ENCODE data around the gene RPL5. TPM values are rescaled to one million over a fixed set of nuclear protein-coding genes. Genes with fewer than 3 reads are reported as not detected.
A peak's percentile ranks its signal among the peaks of the same experiment; 100 is the strongest.

The RPL5 gene
- total RNA-seq, 1 experiment from 2014 or later = 1,430 TPM

DNA sequence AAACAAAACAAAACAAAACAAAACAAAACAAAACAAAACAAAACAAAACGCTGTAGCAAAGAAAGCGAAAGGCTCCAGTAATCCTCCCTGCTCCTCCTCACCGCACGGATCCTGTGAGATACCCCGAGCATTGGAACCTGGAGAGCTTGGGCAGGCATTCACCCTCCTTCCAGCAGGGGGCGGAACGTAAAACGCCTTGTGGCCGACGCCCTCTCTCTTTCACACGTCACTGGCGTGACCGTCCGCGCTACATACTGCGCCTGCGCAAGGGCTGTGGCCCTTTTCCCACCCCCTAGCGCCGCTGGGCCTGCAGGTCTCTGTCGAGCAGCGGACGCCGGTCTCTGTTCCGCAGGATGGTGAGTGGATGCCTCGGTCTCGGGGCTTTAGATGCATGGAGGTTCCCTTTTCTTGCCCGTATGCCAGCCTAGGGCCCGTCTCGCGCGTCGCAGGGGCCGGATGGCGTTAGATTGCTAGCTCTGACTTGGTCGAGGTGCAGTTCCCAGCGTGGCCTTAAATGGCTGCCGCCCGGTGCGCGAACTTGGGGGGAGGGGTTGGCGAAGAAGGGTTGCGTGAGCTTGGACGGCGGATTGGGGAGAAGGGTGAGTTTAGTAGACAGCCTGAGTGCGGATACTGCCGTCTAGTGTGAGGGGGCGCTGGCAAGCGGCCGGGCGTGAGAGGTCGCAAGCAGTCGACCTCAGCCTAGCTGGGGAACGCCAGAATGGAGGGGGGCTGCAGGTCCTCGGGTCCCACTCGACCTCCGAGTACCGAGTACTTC is at the start of gene RPL5 (continued):
- TF ChIP-seq, protein P1, sequence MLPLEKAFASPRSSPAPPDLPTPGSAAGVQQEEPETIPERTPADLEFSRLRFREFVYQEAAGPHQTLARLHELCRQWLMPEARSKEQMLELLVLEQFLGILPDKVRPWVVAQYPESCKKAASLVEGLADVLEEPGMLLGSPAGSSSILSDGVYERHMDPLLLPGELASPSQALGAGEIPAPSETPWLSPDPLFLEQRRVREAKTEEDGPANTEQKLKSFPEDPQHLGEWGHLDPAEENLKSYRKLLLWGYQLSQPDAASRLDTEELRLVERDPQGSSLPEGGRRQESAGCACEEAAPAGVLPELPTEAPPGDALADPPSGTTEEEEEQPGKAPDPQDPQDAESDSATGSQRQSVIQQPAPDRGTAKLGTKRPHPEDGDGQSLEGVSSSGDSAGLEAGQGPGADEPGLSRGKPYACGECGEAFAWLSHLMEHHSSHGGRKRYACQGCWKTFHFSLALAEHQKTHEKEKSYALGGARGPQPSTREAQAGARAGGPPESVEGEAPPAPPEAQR (CRISPR knock-in tag; IDR thresholded peaks at IDR 0.05) = no peak
- TF ChIP-seq, protein P2, sequence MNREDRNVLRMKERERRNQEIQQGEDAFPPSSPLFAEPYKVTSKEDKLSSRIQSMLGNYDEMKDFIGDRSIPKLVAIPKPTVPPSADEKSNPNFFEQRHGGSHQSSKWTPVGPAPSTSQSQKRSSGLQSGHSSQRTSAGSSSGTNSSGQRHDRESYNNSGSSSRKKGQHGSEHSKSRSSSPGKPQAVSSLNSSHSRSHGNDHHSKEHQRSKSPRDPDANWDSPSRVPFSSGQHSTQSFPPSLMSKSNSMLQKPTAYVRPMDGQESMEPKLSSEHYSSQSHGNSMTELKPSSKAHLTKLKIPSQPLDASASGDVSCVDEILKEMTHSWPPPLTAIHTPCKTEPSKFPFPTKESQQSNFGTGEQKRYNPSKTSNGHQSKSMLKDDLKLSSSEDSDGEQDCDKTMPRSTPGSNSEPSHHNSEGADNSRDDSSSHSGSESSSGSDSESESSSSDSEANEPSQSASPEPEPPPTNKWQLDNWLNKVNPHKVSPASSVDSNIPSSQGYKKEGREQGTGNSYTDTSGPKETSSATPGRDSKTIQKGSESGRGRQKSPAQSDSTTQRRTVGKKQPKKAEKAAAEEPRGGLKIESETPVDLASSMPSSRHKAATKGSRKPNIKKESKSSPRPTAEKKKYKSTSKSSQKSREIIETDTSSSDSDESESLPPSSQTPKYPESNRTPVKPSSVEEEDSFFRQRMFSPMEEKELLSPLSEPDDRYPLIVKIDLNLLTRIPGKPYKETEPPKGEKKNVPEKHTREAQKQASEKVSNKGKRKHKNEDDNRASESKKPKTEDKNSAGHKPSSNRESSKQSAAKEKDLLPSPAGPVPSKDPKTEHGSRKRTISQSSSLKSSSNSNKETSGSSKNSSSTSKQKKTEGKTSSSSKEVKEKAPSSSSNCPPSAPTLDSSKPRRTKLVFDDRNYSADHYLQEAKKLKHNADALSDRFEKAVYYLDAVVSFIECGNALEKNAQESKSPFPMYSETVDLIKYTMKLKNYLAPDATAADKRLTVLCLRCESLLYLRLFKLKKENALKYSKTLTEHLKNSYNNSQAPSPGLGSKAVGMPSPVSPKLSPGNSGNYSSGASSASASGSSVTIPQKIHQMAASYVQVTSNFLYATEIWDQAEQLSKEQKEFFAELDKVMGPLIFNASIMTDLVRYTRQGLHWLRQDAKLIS (CRISPR knock-in tag; IDR thresholded peaks at IDR 0.05; ENCODE audit: borderline replicate concordance) = peak; percentile 66; the same call in 1 of the 2 replicates
- no peak for TF ChIP-seq ZNF396 (CRISPR knock-in tag; IDR thresholded peaks at IDR 0.05; ENCODE audit: borderline replicate concordance)
- TF ChIP-seq OVOL2 (CRISPR knock-in tag; IDR thresholded peaks at IDR 0.05; ENCODE audit: borderline replicate concordance) = no peak
- TF ChIP-seq MYBL2 (CRISPR knock-in tag; IDR thresholded peaks at IDR 0.05) = 0 out of 2 replicates have a peak, but pooled peaks have one; percentile 82
- peak; percentile 53; the same call in 1 of the 2 replicates for TF ChIP-seq ZBTB21 (CRISPR knock-in tag; IDR thresholded peaks at IDR 0.05; ENCODE audit: borderline replicate concordance)
- no peak for TF ChIP-seq JAZF1 (CRISPR knock-in tag; IDR thresholded peaks at IDR 0.05)
- TF ChIP-seq ZNF671 (CRISPR knock-in tag; IDR thresholded peaks at IDR 0.05) = peak; percentile 88
- TF ChIP-seq, protein P3, sequence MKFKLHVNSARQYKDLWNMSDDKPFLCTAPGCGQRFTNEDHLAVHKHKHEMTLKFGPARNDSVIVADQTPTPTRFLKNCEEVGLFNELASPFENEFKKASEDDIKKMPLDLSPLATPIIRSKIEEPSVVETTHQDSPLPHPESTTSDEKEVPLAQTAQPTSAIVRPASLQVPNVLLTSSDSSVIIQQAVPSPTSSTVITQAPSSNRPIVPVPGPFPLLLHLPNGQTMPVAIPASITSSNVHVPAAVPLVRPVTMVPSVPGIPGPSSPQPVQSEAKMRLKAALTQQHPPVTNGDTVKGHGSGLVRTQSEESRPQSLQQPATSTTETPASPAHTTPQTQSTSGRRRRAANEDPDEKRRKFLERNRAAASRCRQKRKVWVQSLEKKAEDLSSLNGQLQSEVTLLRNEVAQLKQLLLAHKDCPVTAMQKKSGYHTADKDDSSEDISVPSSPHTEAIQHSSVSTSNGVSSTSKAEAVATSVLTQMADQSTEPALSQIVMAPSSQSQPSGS (CRISPR knock-in tag; IDR thresholded peaks at IDR 0.05; ENCODE audit: borderline replicate concordance, low read depth) = no peak
- TF ChIP-seq TEAD1 (CRISPR knock-in tag; IDR thresholded peaks at IDR 0.05) = peak; percentile 96
- TF ChIP-seq, protein P4, sequence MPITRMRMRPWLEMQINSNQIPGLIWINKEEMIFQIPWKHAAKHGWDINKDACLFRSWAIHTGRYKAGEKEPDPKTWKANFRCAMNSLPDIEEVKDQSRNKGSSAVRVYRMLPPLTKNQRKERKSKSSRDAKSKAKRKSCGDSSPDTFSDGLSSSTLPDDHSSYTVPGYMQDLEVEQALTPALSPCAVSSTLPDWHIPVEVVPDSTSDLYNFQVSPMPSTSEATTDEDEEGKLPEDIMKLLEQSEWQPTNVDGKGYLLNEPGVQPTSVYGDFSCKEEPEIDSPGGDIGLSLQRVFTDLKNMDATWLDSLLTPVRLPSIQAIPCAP (CRISPR knock-in tag; IDR thresholded peaks at IDR 0.05) = peak; percentile 67; the same call in 1 of the 2 replicates
- peak; percentile 89 for TF ChIP-seq SP1 (CRISPR knock-in tag; conservative IDR thresholded peaks at IDR 0.05)
- TF ChIP-seq TEAD4 (CRISPR knock-in tag; IDR thresholded peaks at IDR 0.05) = 0 out of 2 replicates have a peak, but pooled peaks have one; percentile 47
- TF ChIP-seq CBFB (CRISPR knock-in tag; IDR thresholded peaks at IDR 0.05; ENCODE audit: low read depth) = peak; percentile 89; the same call in 1 of the 2 replicates
- peak; percentile 94 for TF ChIP-seq EMX1 (CRISPR knock-in tag; IDR thresholded peaks at IDR 0.05)
- TF ChIP-seq ZNF423 (CRISPR knock-in tag; IDR thresholded peaks at IDR 0.05) = no peak
- TF ChIP-seq, protein P5, sequence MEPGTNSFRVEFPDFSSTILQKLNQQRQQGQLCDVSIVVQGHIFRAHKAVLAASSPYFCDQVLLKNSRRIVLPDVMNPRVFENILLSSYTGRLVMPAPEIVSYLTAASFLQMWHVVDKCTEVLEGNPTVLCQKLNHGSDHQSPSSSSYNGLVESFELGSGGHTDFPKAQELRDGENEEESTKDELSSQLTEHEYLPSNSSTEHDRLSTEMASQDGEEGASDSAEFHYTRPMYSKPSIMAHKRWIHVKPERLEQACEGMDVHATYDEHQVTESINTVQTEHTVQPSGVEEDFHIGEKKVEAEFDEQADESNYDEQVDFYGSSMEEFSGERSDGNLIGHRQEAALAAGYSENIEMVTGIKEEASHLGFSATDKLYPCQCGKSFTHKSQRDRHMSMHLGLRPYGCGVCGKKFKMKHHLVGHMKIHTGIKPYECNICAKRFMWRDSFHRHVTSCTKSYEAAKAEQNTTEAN (CRISPR knock-in tag; IDR thresholded peaks at IDR 0.05) = no peak
- TF ChIP-seq SMAD3 (CRISPR knock-in tag; IDR thresholded peaks at IDR 0.05; ENCODE audit: borderline replicate concordance) = peak; percentile 80
- peak; percentile 56 for TF ChIP-seq NFE2L1 (CRISPR knock-in tag; IDR thresholded peaks at IDR 0.05)
- TF ChIP-seq, protein P6, sequence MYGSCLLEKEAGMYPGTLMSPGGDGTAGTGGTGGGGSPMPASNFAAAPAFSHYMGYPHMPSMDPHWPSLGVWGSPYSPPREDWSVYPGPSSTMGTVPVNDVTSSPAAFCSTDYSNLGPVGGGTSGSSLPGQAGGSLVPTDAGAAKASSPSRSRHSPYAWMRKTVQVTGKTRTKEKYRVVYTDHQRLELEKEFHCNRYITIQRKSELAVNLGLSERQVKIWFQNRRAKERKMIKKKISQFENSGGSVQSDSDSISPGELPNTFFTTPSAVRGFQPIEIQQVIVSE (CRISPR knock-in tag; IDR thresholded peaks at IDR 0.05; ENCODE audit: borderline replicate concordance) = no peak
- peak; percentile 47; the same call in 1 of the 2 replicates for TF ChIP-seq CREB1 (CRISPR knock-in tag; IDR thresholded peaks at IDR 0.05)
- TF ChIP-seq MXD4 (CRISPR knock-in tag; IDR thresholded peaks at IDR 0.05; ENCODE audit: borderline replicate concordance) = no peak
- TF ChIP-seq RELA (CRISPR knock-in tag; IDR thresholded peaks at IDR 0.05; ENCODE audit: borderline replicate concordance) = peak; percentile 78; the same call in 1 of the 2 replicates
- TF ChIP-seq, protein P7, sequence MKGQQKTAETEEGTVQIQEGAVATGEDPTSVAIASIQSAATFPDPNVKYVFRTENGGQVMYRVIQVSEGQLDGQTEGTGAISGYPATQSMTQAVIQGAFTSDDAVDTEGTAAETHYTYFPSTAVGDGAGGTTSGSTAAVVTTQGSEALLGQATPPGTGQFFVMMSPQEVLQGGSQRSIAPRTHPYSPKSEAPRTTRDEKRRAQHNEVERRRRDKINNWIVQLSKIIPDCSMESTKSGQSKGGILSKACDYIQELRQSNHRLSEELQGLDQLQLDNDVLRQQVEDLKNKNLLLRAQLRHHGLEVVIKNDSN (CRISPR knock-in tag; IDR thresholded peaks at IDR 0.05) = peak; percentile 64
- TF ChIP-seq, protein P8, sequence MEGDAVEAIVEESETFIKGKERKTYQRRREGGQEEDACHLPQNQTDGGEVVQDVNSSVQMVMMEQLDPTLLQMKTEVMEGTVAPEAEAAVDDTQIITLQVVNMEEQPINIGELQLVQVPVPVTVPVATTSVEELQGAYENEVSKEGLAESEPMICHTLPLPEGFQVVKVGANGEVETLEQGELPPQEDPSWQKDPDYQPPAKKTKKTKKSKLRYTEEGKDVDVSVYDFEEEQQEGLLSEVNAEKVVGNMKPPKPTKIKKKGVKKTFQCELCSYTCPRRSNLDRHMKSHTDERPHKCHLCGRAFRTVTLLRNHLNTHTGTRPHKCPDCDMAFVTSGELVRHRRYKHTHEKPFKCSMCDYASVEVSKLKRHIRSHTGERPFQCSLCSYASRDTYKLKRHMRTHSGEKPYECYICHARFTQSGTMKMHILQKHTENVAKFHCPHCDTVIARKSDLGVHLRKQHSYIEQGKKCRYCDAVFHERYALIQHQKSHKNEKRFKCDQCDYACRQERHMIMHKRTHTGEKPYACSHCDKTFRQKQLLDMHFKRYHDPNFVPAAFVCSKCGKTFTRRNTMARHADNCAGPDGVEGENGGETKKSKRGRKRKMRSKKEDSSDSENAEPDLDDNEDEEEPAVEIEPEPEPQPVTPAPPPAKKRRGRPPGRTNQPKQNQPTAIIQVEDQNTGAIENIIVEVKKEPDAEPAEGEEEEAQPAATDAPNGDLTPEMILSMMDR (IDR thresholded peaks at IDR 0.05) = peak; percentile 81
- TF ChIP-seq FOXP1 (CRISPR knock-in tag; IDR thresholded peaks at IDR 0.05; ENCODE audit: borderline replicate concordance) = peak; percentile 95

All from WTC11 (cell line).